AG04450 (cell line): ENCODE measurements around the gene CLDN34. TPM values are rescaled to one million over a fixed set of nuclear protein-coding genes. Genes with fewer than 3 reads are reported as not detected.

Experiments
- CTCF ChIA-PET: fragments of 300-600, 350-600 bp; formaldehyde crosslinking; extraction: SDS; loops from one replicate; lab custom pipeline; 2022; ENCODE audit warnings: antibody characterized with exemption, inconsistent platforms; lab: Charles Lee
- POLR2A ChIA-PET: fragments of 350-600 bp; formaldehyde crosslinking; extraction: SDS; loops from one replicate; lab custom pipeline; 2021; ENCODE audit warnings: antibody characterized with exemption, inconsistent platforms; lab: Yijun Ruan, JAX
- DNase-seq: peaks from one replicate; pipeline ENCODE4 v3.0.0-alpha.2; 2011; ENCODE audit warnings: low read depth, low spot score
- H3K27ac ChIP-seq: one replicate; pipeline ENCODE4 v1.5.1; 2012; ENCODE audit warnings: low read depth, low read length, control low read depth
- H3K27me3 ChIP-seq: one replicate; pipeline ENCODE4 v1.6.0; 2012; ENCODE audit warnings: low read length; ENCODE audit not compliant: control insufficient read depth, insufficient read depth
- H3K4me3 ChIP-seq: 2 replicates; pipeline ENCODE4 v1.5.1; 2011; ENCODE audit warnings: mild to moderate bottlenecking, low read depth, low read length, control low read depth
- H3K9me3 ChIP-seq: 2 replicates; pipeline ENCODE4 v1.5.1; 2012; ENCODE audit warnings: low read length; ENCODE audit not compliant: control insufficient read depth, insufficient read depth
- polyA plus RNA-seq: library from polyadenylated mRNA; depleted of rRNA; stranded (reverse); fragments of >200 nt; gene quantifications from 2 replicates; pipeline ENCODE4 v1.2.3, GENCODE V29; 2011; rRNA removed
- TF ChIP-seq, protein P1 (sequence below): IDR thresholded peaks from 2 replicates; pipeline ENCODE4 v1.5.1; 2011; ENCODE audit warnings: low read depth, low read length, control low read depth, inconsistent platforms

Gene CLDN34
- polyA plus RNA-seq, 1 experiment, result 0.11 TPM

DNA sequence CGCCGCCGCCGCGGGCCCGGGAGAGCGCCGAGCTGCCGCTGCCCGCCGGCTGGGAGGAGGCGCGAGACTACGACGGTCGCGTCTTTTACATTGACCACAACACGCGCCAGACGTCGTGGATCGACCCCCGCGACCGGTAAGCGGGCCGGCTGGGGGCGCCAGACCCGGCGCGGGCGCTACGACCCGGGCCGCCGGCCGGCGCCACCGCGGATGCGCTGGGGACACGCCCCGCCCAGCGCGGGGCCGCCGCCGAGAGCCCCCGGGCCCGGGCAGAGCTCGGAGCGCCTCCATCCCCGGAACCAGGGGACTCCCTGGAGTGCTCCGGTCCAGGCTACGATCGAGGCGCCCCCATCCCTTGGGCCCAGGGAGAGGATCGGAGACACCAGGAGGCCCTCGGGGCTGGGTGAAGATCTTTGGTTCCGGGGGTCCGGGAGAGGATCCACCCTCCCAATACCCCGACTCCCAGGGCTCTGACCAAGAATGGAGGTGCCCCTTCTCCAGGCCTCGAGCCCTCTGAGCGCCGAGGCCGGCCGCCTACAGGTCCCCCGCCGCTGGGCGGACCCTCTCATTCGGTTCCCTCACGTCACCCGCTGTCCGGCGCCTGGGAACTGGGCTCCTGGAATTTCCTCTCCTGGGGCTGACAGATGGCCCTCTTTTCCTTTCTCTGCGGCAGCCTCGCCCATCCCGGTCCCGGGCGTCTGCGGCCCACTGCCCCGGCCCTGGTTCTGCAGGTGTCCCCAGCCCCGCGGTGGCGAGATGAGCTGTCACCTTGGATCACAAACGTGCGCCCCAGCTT is 48.8 kb downstream of the CLDN34 start:
- no peaks in the 10 kb centered on the region for H3K9me3 ChIP-seq
- CTCF ChIA-PET, result interaction anchor here (1.4 kb wide), 1 partner anchor 104 kb away, joined by 6 read pairs; no protein-coding TSS in a partner anchor
- DNase-seq, result no peak
- peak overlapping the region; percentile 66 for H3K4me3 ChIP-seq
- H3K27ac ChIP-seq, result peak overlapping the region; percentile 73
- POLR2A ChIA-PET, result no interaction called here
- no peaks in the 10 kb centered on the region for H3K27me3 ChIP-seq
- TF ChIP-seq, protein P1, sequence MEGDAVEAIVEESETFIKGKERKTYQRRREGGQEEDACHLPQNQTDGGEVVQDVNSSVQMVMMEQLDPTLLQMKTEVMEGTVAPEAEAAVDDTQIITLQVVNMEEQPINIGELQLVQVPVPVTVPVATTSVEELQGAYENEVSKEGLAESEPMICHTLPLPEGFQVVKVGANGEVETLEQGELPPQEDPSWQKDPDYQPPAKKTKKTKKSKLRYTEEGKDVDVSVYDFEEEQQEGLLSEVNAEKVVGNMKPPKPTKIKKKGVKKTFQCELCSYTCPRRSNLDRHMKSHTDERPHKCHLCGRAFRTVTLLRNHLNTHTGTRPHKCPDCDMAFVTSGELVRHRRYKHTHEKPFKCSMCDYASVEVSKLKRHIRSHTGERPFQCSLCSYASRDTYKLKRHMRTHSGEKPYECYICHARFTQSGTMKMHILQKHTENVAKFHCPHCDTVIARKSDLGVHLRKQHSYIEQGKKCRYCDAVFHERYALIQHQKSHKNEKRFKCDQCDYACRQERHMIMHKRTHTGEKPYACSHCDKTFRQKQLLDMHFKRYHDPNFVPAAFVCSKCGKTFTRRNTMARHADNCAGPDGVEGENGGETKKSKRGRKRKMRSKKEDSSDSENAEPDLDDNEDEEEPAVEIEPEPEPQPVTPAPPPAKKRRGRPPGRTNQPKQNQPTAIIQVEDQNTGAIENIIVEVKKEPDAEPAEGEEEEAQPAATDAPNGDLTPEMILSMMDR, result no peak

DNA sequence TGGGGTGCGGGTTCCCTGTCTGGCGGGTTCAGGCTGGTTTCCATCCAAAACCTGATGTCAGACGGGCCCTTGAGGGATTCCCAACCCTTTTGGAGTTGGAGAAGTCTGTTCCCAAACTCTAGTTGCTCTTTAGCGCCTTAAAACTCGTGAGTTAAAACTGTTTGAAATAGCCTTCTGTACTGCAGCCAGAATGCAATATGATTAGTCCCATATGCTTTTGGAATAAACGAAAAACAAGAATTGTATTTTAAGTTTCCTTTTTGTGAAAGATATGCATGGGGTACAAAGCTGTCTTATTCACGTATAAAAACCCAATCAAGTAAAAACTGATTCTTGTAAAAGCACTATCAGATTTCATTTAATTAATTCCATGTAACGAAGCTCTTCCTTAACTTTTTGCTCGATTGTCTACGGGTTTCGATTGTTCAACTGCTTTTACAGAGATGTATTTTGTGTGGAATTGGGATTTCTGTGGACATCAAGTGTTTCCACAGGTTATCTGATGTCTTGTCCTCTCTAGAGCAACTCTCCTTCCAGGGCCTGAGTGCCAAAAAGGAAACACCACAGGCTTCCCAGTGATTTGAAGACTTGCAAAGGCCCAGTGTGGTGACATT is 49.5 kb downstream of the CLDN34 start:
- TF ChIP-seq, protein P1, result no peak
- ChIA-PET CTCF (interaction anchor here (0.6 to 1.4 kb wide), 3 partner anchors 97 to 104 kb away, joined by 3 to 6 read pairs (median 3); no protein-coding TSS in a partner anchor), POLR2A (no interaction called here)
- Histone ChIP-seq H3K27me3 (no peaks in the 10 kb centered on the region), H3K4me3 (peak overlapping the region; percentile 66), H3K9me3 (no peaks in the 10 kb centered on the region), H3K27ac (peak overlapping the region; percentile 73)
- DNase-seq, result no peak

DNA sequence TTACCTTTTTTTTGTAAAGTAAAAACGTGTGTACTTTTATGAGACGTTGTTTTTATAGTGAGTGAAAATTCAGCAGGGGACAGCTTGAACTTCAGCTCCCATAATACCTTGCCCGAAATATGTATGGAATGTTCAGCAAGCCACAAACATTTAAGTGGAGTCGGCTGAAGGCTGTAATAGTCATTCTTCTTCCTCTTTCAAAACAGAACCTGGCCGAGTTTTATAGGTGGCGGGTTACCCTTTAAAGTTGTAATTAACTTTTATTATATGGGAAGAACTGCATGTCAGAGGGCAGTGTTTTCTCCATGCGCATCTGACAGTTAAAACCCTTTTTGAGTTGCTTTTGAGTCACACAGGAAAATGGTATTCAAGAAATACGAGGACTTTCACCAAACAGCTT is 50.7 kb downstream of the CLDN34 start:
- POLR2A ChIA-PET, result interaction anchor here (0.6 to 1.3 kb wide), 3 partner anchors 9 to 60 kb away, joined by 3 to 4 read pairs (median 3); no protein-coding TSS in a partner anchor
- H3K4me3 ChIP-seq, result peak overlapping the region; percentile 27; the same call in 1 of the 2 replicates
- H3K27me3 ChIP-seq, result no peaks in the 10 kb centered on the region
- CTCF ChIA-PET, result interaction anchor here (0.6 kb wide), 1 partner anchor 102 kb away, joined by 3 read pairs; no protein-coding TSS in a partner anchor
- TF ChIP-seq, protein P1, result no peak
- no peak overlapping the region for H3K27ac ChIP-seq
- no peaks in the 10 kb centered on the region for H3K9me3 ChIP-seq
- no peak for DNase-seq

Other genes starting within 250 kb of the CLDN34 start
- 0.05 and 0.10 TPM in 2 replicates for gene GPR143, start 201.5 kb upstream of the CLDN34 start, polyA plus RNA-seq
- gene SHROOM2, start 180.9 kb upstream of the CLDN34 start, polyA plus RNA-seq, result 9.9 and 13.2 TPM in 2 replicates
- 1.5 and 1.6 TPM in 2 replicates for gene CLCN4, start 189.6 kb downstream of the CLDN34 start, polyA plus RNA-seq